GM18502 (cell line): ENCODE results near the gene PLCG2.
"Not testable (repeated sequence)": the region's sequence is repeated elsewhere in the genome, so short reads cannot be mapped to it uniquely, and the experiment has no call there.

Experiments
- ATAC-seq: cut with Tn5 transposase; IDR thresholded peaks from one replicate; pipeline ENCODE4 v1.9.1; 2021; ENCODE audit warnings: mild to moderate bottlenecking; ENCODE audit not compliant: unreplicated experiment, poor library complexity

Gene PLCG2

DNA sequence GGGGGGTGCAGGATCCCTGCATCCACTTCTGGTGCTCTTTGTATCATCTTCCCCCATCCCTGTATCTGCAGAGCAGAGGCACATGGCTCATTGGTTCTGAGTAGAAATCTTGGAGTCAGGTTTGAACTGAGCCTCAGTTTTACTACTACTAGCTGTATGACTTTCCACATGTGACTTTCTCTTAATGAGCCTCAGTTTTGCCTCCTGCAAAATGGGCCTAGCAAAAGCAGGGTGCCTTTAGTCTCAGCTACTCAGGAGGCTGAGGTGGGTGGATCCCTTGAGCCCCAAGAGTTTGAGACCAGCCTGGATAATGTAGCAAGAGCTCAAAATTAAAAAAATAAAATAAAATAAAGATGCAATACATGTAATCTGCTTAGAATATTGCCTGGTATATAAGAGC lies 150.8 kb downstream of the PLCG2 start:
- ATAC-seq = no peak

DNA sequence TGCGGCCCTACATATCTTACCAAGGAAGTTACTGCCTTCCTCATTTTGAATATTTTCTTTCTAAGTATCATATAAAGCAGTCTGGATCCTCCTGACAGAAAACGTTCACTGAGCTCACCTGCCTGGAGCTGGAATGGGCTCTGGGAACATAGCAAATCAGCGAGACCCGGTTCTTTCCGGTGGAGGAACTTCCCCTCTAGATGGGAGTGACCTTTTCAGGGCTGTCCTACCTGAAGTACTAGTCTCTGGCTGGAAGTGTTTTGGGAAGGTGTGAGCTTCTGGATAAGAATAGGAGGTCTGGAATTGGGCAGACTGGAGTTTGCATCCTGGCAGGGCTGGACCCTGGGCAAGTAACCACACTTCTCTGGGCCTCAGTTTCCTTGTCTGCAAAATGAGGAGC lies 152.8 kb downstream of the PLCG2 start:
- ATAC-seq = no peak

DNA sequence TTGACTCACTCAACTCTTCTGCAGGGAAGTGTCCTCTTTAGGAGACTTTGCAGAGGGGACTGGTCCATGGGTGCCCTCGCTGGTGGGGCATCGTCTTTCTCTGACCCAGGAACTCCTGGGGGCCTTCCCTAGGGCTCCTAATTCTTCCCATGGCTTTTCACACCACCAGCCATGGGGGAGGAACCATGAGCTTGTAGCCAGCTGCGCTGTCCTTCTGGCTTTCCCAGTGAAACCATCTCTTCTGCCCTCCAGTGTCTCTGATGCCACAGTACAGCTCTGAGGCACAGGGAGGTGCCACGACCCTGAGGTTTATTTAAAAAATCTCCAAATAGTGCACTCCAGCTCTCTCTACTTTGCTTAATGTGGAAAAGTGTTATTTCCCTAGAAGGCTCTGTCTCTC lies 153.6 kb downstream of the PLCG2 start:
- no peak for ATAC-seq

DNA sequence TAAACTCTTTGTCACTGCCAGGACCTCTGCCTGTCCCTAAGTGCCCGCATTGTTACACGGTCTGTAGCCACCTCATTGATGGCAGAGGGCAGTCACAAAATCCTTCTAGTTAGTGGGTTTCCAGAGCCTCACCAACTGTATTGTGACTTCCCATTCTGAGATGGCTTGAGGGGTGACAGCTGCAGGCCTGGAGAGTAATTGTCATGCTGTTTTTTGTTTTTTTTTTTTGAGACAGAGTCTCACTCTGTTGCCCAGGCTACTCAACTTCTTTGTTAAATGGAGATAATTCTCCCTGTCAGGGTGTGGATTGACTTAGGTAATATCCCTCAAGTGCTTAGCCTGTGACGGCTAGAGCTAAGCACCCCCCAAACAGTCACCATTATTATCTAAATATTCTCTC lies 154.3 kb downstream of the PLCG2 start:
- no peak for ATAC-seq

DNA sequence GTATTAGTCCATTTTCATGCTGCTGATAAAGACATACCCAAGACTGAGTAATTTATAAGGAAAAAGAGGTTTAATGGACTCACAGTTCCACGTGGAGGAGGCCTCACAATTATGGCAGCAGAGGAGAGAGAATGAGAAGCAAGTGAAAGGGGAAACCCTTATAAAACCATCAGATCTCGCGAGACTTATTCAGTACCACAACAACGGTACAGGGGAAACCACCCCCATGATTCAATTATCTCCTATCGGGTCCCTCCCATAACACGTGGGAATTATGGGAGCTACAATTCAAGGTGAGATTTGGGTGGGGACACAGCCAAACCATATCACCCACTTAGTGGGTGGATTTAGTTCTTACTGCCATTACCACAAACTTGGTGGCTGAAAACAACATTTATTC lies 155.6 kb downstream of the PLCG2 start:
- ATAC-seq = not testable (repeated sequence)

DNA sequence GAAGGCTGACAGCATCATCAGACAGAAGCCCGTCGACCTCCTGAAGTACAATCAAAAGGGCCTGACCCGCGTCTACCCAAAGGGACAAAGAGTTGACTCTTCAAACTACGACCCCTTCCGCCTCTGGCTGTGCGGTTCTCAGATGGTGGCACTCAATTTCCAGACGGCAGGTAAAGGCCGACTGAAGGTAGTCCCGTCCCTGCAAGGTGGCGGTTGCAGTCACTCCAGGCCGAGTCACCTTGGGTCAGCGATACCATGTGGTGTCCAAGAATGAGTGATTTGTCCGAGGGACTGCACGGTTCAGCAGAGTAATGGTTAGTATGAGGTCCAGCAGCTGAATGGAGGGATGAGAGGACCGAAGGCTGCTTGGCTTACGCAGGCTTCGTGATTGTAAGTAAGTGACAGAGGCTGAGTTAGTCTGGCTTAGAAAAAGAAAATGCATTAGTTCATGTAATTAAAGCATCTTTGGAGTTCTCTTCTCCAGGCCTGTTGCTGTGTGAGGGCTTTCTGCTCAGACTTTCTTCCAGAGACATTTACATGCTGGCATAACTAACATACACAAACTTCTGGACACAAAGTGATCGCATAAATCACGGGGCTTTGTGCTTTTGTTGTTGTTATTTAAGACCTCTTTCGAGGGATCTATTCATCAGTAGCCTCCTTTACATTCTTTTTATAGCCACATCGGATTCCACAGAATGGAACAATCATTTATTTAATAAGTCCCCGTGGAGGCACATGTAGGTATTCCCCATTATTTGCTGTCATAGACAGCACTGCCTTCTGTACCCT lies 157.3 kb downstream of the PLCG2 start:
- ATAC-seq = no peak

DNA sequence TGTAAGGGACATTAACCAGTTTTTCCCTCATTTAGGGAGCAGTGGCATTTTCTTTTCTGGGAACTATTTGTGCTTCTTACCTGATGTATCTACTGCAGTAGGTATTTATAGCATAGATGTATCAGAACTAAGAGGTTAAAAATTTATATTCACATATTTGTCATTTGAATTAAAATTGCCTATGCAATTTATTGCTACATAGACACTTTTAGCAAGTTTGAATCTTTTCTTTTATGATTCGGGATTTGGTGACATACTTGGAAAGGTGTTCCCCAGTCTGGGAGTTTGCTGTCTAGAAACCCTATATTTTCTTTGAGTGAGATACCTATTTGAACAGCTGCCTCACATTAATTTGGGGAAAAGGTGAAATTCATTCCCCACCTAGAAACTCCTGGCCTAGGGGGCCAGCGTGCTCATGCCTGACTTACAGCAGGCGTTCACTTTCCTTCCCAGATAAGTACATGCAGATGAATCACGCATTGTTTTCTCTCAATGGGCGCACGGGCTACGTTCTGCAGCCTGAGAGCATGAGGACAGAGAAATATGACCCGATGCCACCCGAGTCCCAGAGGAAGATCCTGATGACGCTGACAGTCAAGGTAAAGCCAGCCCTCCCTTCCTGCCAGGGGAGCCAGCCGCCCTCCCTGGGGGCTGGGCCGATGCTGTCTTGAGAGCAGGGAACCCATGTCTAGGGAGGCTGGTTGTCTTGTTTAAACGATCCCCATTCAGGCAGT lies 158.4 kb downstream of the PLCG2 start:
- ATAC-seq = no peak

DNA sequence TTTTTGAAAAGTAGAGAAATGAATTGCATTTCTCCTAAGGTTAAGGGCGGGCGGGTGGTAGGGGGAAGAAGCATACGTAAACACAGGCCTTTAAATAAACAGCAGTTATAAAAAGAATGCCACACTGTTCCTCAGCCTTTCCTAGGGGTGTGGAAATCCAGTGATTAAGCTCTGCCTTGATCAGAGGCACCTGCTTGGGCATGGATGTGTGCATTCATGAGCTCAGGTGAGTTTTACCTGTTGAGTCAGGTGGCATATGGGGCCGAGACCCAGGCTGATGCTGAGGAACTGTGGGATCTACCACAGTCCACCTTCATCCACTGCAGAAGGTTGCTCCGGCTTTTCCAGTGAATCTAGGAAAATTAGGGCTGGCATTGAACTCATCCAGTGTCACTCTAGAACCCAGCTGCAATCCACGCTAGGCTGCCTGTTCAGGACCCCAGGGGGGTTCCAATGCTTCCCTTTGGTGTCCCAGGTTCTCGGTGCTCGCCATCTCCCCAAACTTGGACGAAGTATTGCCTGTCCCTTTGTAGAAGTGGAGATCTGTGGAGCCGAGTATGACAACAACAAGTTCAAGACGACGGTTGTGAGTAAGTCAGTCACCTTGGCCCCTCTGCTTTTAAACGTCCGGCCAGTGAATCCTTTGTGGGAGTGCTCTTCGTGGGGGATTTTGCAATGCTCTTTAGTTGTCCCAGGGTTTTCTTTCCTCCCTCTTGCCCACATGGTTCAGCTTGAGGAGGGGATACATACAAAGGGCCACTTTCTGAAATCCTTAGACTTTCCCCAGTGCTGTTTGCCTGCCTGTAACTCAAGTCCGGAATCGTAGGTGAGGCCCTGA lies 159.5 kb downstream of the PLCG2 start:
- ATAC-seq = no peak

DNA sequence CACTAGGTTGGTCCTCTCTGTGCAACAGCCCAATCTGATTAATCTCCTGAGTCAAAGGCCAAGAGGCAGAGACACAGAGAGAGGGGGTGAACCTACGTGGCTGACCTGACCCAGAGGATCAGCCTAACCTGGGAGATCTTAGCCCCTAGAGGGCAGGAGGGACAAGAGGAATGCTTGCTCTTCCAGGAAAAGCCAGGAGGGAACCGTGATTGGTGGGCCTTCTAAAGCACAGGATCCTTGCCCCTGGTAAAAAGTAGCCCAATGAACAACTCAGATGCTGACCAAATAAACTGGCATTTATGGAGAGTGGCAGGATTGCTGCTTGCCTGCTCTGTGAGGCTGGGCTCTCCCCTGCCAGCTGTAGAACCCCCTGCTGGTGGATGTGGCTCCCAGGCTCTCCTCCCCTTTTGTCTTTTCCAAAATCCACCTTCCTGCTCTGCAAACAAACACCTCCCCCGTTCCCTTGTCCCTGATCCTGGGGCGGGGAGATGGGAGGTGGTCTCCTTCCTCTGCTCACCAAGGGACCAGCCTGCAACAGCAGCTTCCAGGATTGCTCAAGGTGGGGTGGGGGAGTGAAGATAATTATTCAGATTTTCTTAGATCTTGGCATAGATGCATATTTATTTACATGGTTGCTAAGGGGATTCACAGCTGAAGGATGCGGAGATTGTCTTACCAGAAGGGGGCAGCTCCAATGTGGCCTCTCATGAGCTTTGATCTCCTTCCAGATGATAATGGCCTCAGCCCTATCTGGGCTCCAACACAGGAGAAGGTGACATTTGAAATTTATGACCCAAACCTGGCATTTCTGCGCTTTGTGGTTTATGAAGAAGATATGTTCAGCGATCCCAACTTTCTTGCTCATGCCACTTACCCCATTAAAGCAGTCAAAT lies 160.3 kb downstream of the PLCG2 start:
- no peak for ATAC-seq

DNA sequence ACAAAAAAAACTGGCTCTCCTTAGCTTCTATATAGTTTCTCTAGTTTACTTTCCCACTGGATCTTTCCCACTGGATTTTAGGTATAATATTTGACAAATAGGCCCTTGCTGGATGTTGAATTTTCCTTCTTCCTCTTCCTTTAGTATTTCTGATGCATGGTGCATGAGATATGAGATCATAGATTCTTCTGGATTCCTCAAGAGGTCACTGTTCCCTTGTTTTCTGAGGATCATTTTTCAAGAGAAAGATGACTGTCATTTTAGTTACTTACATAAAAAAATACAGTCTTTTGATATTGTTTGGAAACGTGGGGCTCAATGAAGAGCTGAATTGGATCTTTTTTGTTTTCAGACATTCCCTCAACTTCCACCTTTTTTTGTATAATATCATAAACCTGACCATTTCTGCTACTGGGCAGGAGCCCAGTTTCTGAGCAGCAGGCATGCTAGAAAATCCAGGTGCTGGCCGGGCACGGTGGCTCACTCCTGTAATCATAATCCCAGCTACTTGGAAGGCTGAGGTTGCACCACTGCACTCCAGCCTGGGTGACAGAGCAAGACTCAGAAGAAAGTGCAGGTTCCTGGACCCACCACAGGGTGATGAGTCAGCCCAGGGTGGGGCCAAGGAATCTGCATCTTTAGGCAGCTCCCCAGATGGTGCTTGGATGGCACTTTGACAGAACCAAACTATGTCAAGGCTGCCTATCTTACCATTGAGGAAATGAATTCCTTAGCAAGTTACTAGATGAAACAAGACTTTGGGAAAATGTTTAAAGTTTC lies 161.9 kb downstream of the PLCG2 start:
- ATAC-seq = no peak

DNA sequence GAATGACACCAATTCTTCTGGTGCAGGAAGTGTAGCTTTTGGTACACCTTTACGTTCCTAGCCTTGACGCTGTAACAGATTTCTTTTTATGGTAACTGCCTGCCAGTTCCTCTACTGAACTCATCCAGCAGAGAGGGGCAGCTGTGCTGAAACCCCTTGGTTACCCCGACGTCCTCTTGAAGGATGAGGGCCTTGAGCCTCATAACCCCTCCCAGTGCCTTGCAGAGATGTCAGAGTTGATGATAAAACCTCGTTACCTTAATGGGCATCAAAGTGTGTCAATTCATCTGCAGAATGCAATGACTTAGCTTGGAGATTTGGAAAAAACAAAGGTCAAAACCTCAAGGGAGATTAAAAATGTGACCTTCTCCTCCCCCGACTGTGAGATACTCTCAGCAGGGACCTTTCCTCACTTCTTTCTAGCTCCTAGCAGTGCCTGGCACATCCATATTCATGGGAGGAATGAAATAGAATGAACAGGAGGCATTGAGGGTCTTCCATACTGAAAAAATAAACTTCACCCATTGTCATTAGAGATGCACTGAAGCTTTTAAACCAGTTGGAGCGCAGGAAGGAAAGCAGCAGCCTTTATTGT lies 163.0 kb downstream of the PLCG2 start:
- no peak for ATAC-seq

DNA sequence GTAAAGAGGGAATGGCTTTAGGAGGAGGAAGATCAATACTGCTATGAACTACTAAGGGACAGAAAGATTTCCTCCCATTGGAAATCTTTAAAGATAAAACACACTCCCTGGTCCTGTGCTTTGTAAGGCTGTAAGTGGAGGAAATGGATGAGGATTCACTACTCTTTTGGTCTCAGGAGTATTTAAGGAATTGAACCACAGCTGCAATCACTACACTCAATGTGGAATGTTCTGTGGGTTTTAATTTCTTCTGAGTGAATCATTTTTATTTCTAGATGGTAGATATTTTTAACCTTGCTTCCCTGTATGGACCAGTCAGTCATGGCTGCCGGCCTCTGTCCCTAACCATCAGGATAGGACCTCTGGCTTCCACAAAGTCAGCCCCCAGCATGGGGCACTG lies 166.6 kb downstream of the PLCG2 start:
- ATAC-seq = no peak

DNA sequence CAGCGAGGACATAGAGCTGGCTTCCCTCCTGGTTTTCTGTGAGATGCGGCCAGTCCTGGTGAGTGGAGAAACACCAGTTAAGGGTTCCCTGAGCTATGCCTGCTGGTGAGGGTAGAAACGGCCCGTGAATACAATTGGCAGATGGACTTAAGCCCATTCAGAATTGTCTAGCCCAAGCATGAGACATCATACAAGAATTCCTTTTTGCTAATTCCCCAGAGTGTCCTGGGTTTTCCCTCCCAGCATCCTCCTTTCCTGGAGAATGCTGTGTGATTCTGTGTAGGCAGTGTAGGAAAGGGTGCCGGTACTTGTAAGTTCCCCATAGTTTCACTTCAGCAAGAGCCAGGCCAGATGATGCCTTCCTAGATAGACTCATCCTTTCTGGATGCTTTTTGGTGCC lies 167.1 kb downstream of the PLCG2 start:
- no peak for ATAC-seq

DNA sequence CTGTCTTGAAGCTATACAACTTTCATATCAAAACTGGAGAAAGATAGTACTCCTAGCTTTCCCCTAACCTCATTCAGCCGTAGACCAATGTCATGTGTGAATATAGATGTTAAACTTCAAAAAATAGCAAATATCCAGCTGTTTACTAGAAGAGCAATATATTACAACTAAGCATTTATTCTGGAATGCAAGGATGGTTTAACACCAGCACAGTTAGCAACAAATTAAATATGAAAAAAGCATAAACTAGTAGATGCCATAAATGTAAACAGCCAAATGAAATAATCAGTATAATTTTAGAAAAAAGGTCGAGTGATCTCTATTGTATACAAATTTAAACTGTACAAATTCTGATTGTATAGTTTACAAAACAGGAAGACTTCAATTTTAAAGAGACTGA lies 172.5 kb downstream of the PLCG2 start:
- no peak for ATAC-seq

DNA sequence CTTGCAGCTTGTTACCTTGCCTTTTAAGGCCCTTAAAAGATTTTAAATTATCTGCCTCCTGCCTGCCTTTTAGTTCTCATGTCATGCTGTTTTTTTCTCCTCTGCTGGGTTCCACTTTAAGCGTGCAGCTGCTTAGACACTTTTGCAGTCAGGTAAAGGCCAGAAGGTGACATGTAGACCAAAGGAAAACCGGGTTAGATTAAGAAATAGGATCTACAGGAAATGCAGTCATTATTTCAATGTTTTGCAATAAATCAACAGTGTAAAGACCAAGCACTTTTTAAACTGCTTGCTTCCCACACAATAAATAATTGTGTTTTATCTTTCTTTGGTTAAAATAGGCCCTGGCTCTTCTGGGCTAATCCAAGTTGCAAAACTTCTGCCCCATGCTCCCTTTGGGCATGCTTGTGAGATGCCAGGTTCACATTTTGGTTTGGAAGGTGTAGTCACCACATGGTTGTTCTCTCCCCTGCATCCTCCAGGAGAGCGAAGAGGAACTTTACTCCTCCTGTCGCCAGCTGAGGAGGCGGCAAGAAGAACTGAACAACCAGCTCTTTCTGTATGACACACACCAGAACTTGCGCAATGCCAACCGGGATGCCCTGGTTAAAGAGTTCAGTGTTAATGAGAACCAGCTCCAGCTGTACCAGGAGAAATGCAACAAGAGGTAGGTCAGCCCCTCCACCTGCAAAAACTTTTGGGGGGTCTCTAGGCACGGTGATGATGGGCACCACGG lies 177.3 kb downstream of the PLCG2 start:
- ATAC-seq = no peak

DNA sequence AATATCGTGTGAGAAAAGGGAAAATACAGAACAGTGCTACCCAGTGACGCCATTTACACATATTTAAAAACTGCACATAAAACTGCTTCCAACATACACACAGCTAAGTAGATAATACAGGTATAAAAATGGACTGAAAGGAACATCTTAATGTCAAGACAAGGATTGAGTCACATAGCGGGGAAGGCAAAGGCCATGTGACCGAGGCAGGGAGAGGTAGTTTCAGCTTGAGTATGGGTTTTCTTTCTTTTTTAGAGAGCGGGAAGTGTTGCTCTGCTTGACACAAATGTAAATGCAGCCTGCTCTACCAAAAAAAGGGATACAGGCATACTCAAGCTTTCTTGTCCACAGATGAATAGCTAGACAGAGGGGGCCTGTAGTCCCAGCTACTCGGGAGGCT lies 185.7 kb downstream of the PLCG2 start:
- ATAC-seq = no peak

DNA sequence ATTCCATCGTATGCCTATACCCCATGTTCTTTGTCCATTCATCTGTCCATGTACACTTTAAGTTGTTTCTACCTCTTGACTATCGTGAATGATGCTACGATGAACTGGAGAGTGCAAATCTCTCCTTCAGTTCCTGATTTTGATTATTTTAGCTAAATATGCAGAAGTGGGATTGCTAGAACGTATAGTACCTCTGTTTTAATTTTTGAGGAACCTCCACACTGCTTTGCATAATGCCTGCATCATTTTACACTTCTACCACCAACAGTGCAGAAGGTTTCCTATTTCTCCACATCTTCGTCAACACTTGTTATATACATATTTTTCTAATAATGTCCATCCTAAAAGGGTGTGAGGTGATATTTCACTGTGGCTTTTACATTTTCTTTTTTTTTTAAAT lies 188.3 kb downstream of the PLCG2 start:
- ATAC-seq = no peak

DNA sequence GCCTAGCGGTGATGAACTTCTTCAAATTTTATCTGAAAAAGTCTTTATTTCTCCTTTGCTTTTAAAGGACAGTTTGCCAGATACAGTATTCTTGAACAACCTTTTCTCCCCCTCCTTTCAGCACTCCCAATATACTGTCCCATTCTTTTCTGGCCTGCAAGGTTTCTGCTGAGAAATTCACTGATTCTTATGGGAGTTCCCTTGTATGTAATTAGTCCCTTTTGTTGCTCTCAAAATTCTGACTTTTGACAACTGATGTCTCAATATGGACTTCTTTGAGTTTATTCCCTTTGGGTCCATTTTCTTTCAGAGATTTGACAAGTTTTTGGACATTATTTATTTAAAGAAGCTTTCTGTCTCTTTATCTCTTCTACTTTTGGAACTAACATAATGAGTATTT lies 192.8 kb downstream of the PLCG2 start:
- no peak for ATAC-seq
